ENCODE data around the gene RNF113A. TPM values are rescaled to one million over a fixed set of nuclear protein-coding genes. Genes with fewer than 3 reads are reported as not detected.
A peak's percentile ranks its signal among the peaks of the same experiment; 100 is the strongest.

RNF113A gene
- total RNA-seq, 1 donor from 2014 or later, result 11.8 TPM

DNA sequence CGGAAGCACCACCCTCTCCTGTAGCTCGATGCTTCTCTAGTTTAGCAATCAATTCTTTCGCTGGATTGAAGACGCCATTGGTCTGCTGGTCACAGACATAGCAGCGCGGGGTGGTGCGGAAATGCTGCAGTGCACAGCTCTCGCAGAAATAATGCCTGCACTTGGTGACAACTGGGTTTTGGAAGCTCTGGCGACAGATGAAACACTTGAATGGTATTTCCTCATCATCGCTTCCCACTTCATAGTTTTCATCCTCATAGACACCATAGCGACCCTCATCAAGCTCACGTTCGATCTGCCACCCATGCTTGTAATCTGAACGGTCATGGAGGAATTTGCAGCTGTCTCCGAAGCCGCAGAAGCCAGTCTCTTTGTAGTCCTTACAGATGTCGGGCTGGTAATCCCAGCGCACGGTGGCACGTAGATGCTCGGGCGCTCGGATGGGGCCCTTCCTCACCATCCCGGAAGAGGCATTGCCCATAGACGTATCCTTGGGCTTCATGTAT is 854 bp downstream of the RNF113A start:
- H3K4me1 ChIP-seq, result peaks cover 13% of the 10 kb centered on the region
- H3K36me3 ChIP-seq, result no peaks in the 10 kb centered on the region
- peak overlapping the region; percentile 54 to 67 for H3K4me3 ChIP-seq
- no peaks in the 10 kb centered on the region for H3K9me3 ChIP-seq
- intact Hi-C loops (cut with DNase I), result no loop called here
- DNase-seq (ENCODE audit: extremely low spot score in 2 of 2), result no peak
- no peaks in the 10 kb centered on the region for H3K27me3 ChIP-seq
- TF ChIP-seq POLR2A (IDR thresholded peaks at IDR 0.05), result no peak
- peak overlapping the region; percentile 83 for H3K27ac ChIP-seq

DNA sequence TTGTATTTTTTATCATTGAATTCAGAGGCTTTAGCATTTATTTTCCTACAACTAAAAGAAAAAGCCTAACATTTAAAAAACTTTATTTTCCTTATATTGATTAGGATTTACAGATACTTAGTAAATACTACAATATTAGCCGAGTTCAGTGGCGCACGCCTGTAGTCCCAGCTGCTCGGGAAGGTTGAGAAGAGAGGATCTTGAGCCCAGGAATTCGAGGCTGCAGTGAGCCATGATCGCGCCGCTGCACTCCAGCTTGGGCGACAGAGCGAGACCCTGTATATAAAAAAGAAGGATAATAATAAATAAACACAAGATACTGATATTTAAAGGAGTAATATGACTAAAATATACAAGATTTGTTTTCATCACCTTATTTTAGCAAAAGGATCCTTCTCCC is 18.1 kb downstream of the RNF113A start:
- no peak for DNase-seq (ENCODE audit: extremely low spot score in 2 of 2)
- Histone ChIP-seq H3K27ac (peak overlapping the region; percentile 81), H3K27me3 (no peaks in the 10 kb centered on the region), H3K36me3 (no peaks in the 10 kb centered on the region), H3K4me3 (peak overlapping the region; percentile 55 to 66), H3K4me1 (no peaks in the 10 kb centered on the region), H3K9me3 (no peaks in the 10 kb centered on the region)
- intact Hi-C loops (cut with DNase I), result no loop called here
- TF ChIP-seq POLR2AphosphoS5 (IDR thresholded peaks at IDR 0.05; ENCODE audit: insufficient read depth in 1 of 2, low read depth in 1 of 2), result no peak
- TF ChIP-seq, protein P1, sequence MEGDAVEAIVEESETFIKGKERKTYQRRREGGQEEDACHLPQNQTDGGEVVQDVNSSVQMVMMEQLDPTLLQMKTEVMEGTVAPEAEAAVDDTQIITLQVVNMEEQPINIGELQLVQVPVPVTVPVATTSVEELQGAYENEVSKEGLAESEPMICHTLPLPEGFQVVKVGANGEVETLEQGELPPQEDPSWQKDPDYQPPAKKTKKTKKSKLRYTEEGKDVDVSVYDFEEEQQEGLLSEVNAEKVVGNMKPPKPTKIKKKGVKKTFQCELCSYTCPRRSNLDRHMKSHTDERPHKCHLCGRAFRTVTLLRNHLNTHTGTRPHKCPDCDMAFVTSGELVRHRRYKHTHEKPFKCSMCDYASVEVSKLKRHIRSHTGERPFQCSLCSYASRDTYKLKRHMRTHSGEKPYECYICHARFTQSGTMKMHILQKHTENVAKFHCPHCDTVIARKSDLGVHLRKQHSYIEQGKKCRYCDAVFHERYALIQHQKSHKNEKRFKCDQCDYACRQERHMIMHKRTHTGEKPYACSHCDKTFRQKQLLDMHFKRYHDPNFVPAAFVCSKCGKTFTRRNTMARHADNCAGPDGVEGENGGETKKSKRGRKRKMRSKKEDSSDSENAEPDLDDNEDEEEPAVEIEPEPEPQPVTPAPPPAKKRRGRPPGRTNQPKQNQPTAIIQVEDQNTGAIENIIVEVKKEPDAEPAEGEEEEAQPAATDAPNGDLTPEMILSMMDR (IDR thresholded peaks at IDR 0.05), result no peak

DNA sequence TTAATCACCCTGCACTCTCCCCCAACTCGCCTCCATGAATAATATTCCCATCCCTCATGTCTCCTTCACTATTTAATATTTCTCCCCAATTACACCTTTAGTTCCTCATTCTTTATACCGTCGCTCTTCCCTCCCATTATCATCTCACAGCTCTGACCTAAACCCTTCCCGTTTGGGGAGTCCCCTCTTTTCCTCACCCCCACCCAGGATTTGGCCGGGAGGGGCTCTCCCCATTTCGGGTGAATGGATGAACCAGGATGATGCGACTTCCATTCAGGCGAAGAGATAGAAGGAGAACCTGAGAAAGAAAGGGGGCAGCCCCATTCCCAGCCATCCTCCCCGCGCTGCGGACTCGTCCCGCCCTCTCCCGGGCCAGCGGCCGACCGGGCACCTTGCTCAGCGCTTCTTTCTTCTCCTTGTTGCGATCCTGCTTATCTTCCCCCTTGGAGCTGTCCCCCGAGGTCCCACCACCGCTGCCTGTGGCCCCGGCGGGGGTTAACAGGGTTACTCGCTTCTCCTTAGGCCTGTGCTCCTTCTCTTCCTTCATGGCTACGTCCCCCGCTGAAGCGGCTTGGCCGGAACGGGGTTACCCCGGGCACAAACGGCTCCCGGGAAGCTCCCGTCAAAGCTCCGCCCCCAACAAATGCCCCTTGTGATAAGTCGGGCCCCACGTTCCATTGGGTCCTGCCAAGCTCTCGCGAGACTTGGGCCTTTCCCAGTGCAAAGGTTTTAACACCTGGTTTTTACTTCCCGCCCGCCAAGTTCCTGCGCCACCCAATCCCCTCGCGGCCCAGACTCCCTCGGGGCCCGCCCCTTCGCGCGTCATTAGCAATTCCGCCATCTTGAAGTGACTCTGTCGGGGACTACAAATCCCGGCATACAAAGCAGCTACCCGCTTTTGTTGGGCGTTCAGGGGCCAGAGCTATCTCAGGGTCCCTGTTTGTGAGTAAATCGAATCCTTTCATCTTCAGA is 18.9 kb downstream of the RNF113A start, which contains the start of gene UPF3B:
TSS of gene UPF3B (minus strand) at position 582 of the 972 bp plus-strand sequence. CDS start at position 547, 35 bp downstream.
- intact Hi-C loops (cut with DNase I), result no loop called here
- no peaks in the 10 kb centered on the region for H3K36me3 ChIP-seq
- no peaks in the 10 kb centered on the region for H3K27me3 ChIP-seq
- H3K4me1 ChIP-seq, result no peaks in the 10 kb centered on the region
- TF ChIP-seq, protein P1 (IDR thresholded peaks at IDR 0.05), result no peak
- peak in 1 of 2 donors; percentile 86 for TF ChIP-seq POLR2AphosphoS5 (IDR thresholded peaks at IDR 0.05; ENCODE audit: insufficient read depth in 1 of 2, low read depth in 1 of 2)
- TF ChIP-seq POLR2A (IDR thresholded peaks at IDR 0.05), result peak in 1 of 2 donors; percentile 34
- peak within 1 kb of the TSS; percentile 81 for H3K27ac ChIP-seq
- H3K9me3 ChIP-seq, result no peaks in the 10 kb centered on the region
- peak within 1 kb of the TSS; percentile 55 to 66 for H3K4me3 ChIP-seq
- peak in 1 of 2 donors; percentile 98 for DNase-seq (ENCODE audit: extremely low spot score in 2 of 2)

DNA sequence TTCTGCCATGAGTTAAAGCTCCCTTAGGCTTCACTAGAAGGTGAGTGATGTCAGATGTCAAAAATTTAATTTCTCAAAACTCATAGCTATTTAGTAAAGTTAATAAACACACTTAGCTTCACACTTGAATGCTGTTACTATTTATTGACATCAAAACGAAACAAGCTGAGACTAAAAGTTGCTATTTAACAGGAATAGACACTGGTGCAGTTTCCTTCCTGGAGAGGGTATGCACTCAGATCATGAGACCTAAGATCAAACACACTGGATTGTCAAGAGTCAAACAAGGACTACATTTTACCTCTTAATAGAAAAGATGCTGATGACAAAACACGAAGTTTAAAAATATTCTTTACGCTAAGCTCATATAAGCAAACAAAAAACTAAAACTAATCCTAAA is 37.6 kb downstream of the RNF113A start:
- Histone ChIP-seq H3K4me1 (no peaks in the 10 kb centered on the region), H3K36me3 (peaks cover 0 to 10% of the 10 kb centered on the region in 2 donors), H3K27me3 (no peaks in the 10 kb centered on the region), H3K9me3 (no peaks in the 10 kb centered on the region), H3K4me3 (no peak overlapping the region), H3K27ac (no peak overlapping the region)
- TF ChIP-seq, protein P1 (IDR thresholded peaks at IDR 0.05), result no peak
- TF ChIP-seq POLR2A (IDR thresholded peaks at IDR 0.05), result no peak
- no peak for TF ChIP-seq POLR2AphosphoS5 (IDR thresholded peaks at IDR 0.05; ENCODE audit: insufficient read depth in 1 of 2, low read depth in 1 of 2)
- intact Hi-C loops (cut with DNase I), result no loop called here
- DNase-seq (ENCODE audit: extremely low spot score in 2 of 2), result no peak

DNA sequence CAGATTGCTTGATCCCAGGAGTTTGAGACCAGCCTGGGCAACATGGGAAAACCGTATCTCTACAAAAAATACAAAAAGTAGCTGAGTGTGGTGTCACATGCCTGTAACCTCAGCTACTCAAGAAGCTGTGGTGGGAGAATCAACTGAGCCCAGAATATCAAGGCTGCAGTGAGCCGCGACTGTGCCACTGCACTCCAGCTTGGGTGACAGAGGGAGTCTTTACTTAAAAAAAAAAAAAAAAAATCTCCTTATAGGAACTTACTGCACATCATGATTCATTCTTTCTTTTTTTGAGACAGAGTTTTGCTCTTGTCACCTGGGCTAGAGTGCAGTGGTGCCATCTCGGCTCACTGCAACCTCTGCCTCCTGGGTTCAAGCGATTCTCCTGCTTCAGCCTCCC is 43.1 kb downstream of the RNF113A start:
- no peak for DNase-seq (ENCODE audit: extremely low spot score in 2 of 2)
- Histone ChIP-seq H3K9me3 (no peaks in the 10 kb centered on the region), H3K36me3 (peaks cover 0 to 6% of the 10 kb centered on the region in 2 donors), H3K27ac (no peak overlapping the region), H3K4me1 (no peaks in the 10 kb centered on the region), H3K4me3 (no peak overlapping the region), H3K27me3 (no peaks in the 10 kb centered on the region)
- intact Hi-C loops (cut with DNase I), result no loop called here
- TF ChIP-seq, protein P1 (IDR thresholded peaks at IDR 0.05), result no peak
- no peak for TF ChIP-seq POLR2AphosphoS5 (IDR thresholded peaks at IDR 0.05; ENCODE audit: insufficient read depth in 1 of 2, low read depth in 1 of 2)
- TF ChIP-seq POLR2A (IDR thresholded peaks at IDR 0.05), result no peak
